ENCODE data around the gene NCAM2. TPM values are rescaled to one million over a fixed set of nuclear protein-coding genes. Genes with fewer than 3 reads are reported as not detected.

The NCAM2 gene
- total and polyA plus RNA-seq, 2 of the 8 experiments (the other 6 are each of a cell fraction or from before 2014, with no cell fraction given), result 0.14 to 1.1 TPM

DNA sequence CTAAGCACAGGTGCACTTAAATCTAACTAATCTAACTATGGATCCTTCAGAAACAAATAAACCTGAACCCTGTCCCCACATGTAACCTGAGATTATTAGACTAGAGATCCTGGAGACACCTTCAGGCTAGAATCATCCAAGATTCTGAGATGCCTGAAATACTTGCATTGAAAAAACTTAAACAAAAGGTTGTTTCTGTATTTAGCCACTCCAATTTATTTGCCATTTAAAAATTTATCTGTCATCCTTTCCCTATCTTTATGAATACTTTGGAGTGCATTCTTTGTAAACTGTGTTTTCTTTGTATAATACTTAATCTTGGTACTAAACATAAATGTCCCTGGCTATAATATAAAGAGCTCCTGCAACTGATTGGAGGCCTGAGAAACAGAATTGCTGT, 270.7 kb downstream of the NCAM2 start:
- Histone ChIP-seq H4K91ac (replicated peaks; ENCODE audit: insufficient read length, low read length) (no peak overlapping the region), H3K9ac (replicated peaks in 1 of 4; ENCODE audit: extremely low read depth in 1 of 4, low read depth in 3 of 4, low read length in 3 of 4) (no peak overlapping the region), H3K14ac (ENCODE audit: insufficient read length) (no peak overlapping the region), H3K27me3 (replicated peaks in 1 of 4; ENCODE audit: control insufficient read depth in 3 of 4, extremely low read depth in 1 of 4, insufficient read depth in 3 of 4, low read length in 3 of 4) (no peaks in the 10 kb centered on the region), H2BK15ac (ENCODE audit: low read length) (no peak overlapping the region), H3K79me1 (ENCODE audit: low read depth, low read length) (no peaks in the 10 kb centered on the region), H3K27ac (ENCODE audit: low read depth, low read length) (no peak overlapping the region), H3K79me2 (ENCODE audit: control insufficient read depth in 1 of 2, insufficient read depth in 2 of 2, low read length in 2 of 2) (no peaks in the 10 kb centered on the region), H3K23me2 (ENCODE audit: low read depth, low read length) (no peaks in the 10 kb centered on the region), H3K4me3 (ENCODE audit: extremely low read depth in 1 of 4, insufficient read depth in 2 of 4, low read depth in 3 of 4, low read length in 4 of 4) (no peak overlapping the region), H4K8ac (ENCODE audit: extremely low read depth, insufficient read depth, low read length) (no peak overlapping the region), H3K4me2 (ENCODE audit: insufficient read depth in 1 of 2, low read depth in 2 of 2, low read length in 2 of 2) (no peak overlapping the region), H3K18ac (ENCODE audit: extremely low read depth, low read length) (no peak overlapping the region), H4K5ac (ENCODE audit: insufficient read length, low read depth, low read length) (no peak overlapping the region), H4K20me1 (replicated peaks in 1 of 2; ENCODE audit: control insufficient read depth in 1 of 2, insufficient read depth in 2 of 2, low read length in 2 of 2) (no peaks in the 10 kb centered on the region), H2BK5ac (ENCODE audit: low read depth, low read length) (no peak overlapping the region), H3K56ac (replicated peaks; ENCODE audit: insufficient read length, low read depth, low read length) (no peak overlapping the region), H3K4me1 (replicated peaks in 1 of 4; ENCODE audit: control insufficient read depth in 3 of 4, insufficient read depth in 4 of 4, low read length in 3 of 4) (no peaks in the 10 kb centered on the region), H2AK5ac (ENCODE audit: low read depth, low read length) (no peak overlapping the region), H2BK120ac (replicated peaks; ENCODE audit: low read depth, low read length) (no peak overlapping the region), H3K23ac (ENCODE audit: insufficient read length) (no peak overlapping the region), H3K9me3 (ENCODE audit: insufficient read depth in 2 of 2, low read depth in 1 of 2, low read length in 1 of 2) (no peaks in the 10 kb centered on the region), H2BK20ac (ENCODE audit: low read length) (no peak overlapping the region), H2AFZ (ENCODE audit: low read length) (no peak overlapping the region), H2BK12ac (ENCODE audit: low read depth, low read length) (no peak overlapping the region), H3K36me3 (ENCODE audit: control insufficient read depth in 2 of 4, insufficient read depth in 4 of 4, low read length in 3 of 4) (no peaks in the 10 kb centered on the region), H3K4ac (replicated peaks; ENCODE audit: insufficient read length, low read depth, low read length) (no peak overlapping the region)
- CTCF ChIA-PET (ENCODE audit: partially characterized antibody), result interaction anchor here (1.2 to 2.2 kb wide), 2 partner anchors 14 kb away, joined by 3 to 7 read pairs; no protein-coding TSS in a partner anchor
- TF ChIP-seq CBX8 (IDR thresholded peaks at IDR 0.05; ENCODE audit: borderline replicate concordance, low read depth, low read length) (no peak), KDM4A (IDR thresholded peaks at IDR 0.05; ENCODE audit: low read depth, low read length, severe bottlenecking) (no peak), SIN3A (conservative IDR thresholded peaks at IDR 0.05 in 1 of 2, IDR thresholded peaks at IDR 0.05 in 1 of 2; ENCODE audit: low read depth in 1 of 2, low read length in 2 of 2) (no peak), TAF7 (optimal IDR thresholded peaks at IDR 0.05; ENCODE audit: borderline replicate concordance, low read depth, low read length) (no peak), CHD1 (IDR thresholded peaks at IDR 0.05; ENCODE audit: low read depth, low read length) (no peak)
- TF ChIP-seq, protein P1, sequence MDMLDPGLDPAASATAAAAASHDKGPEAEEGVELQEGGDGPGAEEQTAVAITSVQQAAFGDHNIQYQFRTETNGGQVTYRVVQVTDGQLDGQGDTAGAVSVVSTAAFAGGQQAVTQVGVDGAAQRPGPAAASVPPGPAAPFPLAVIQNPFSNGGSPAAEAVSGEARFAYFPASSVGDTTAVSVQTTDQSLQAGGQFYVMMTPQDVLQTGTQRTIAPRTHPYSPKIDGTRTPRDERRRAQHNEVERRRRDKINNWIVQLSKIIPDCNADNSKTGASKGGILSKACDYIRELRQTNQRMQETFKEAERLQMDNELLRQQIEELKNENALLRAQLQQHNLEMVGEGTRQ (IDR thresholded peaks at IDR 0.05; ENCODE audit: low read length), result no peak
- TF ChIP-seq, protein P2, sequence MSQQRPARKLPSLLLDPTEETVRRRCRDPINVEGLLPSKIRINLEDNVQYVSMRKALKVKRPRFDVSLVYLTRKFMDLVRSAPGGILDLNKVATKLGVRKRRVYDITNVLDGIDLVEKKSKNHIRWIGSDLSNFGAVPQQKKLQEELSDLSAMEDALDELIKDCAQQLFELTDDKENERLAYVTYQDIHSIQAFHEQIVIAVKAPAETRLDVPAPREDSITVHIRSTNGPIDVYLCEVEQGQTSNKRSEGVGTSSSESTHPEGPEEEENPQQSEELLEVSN (IDR thresholded peaks at IDR 0.05), result no peak
- no peak for DNase-seq (ENCODE audit: low read depth in 1 of 2, low spot score in 2 of 2)
- POLR2A ChIA-PET (ENCODE audit: partially characterized antibody), result no interaction called here
- no peak for FAIRE-seq
